NCI-H1092 (cell line): ENCODE data around the gene GALNT10.

Experiments used
- DNase-seq: peaks from one replicate; lab custom pipeline; 2025; lab: John Stamatoyannopoulos, UW

GALNT10 gene

GRCh38 chr5:154268073-154268472, 77.5 kb downstream of the GALNT10 start:
- no peak for DNase-seq

GRCh38 chr5:154269414-154269813, 78.9 kb downstream of the GALNT10 start:
- no peak for DNase-seq

GRCh38 chr5:154271466-154271865, 80.9 kb downstream of the GALNT10 start:
- no peak for DNase-seq

- no peak for DNase-seq
Observed at GRCh38 chr5:154271936-154272514, 81.5 kb downstream of the GALNT10 start.

GRCh38 chr5:154273028-154273617, 82.6 kb downstream of the GALNT10 start:
- DNase-seq = no peak

GRCh38 chr5:154273963-154274827, 83.7 kb downstream of the GALNT10 start:
- no peak for DNase-seq

GRCh38 chr5:154274828-154275185, 84.3 kb downstream of the GALNT10 start:
- DNase-seq = no peak

- no peak for DNase-seq
Observed at GRCh38 chr5:154275566-154275965, 85.0 kb downstream of the GALNT10 start.

GRCh38 chr5:154276261-154276972, 85.9 kb downstream of the GALNT10 start:
- DNase-seq = no peak

GRCh38 chr5:154276973-154277331, 86.4 kb downstream of the GALNT10 start:
- no peak for DNase-seq

GRCh38 chr5:154277499-154277898, 87.0 kb downstream of the GALNT10 start:
- DNase-seq = no peak

- no peak for DNase-seq
Observed at GRCh38 chr5:154278186-154278585, 87.7 kb downstream of the GALNT10 start.

- no peak for DNase-seq
Observed at GRCh38 chr5:154278908-154279307, 88.4 kb downstream of the GALNT10 start.

- DNase-seq = no peak
Observed at GRCh38 chr5:154284433-154284832, 93.9 kb downstream of the GALNT10 start.

GRCh38 chr5:154285661-154286408, 95.3 kb downstream of the GALNT10 start:
- no peak for DNase-seq

- DNase-seq = no peak
Observed at GRCh38 chr5:154286557-154286956, 96.0 kb downstream of the GALNT10 start.

GRCh38 chr5:154287136-154287535, 96.6 kb downstream of the GALNT10 start:
- no peak for DNase-seq

- no peak for DNase-seq
Observed at GRCh38 chr5:154288145-154288544, 97.6 kb downstream of the GALNT10 start.

- no peak for DNase-seq
Observed at GRCh38 chr5:154291917-154292316, 101.4 kb downstream of the GALNT10 start.

GRCh38 chr5:154293219-154293618, 102.7 kb downstream of the GALNT10 start:
- DNase-seq = no peak

- DNase-seq = no peak
Observed at GRCh38 chr5:154295551-154295950, 105.0 kb downstream of the GALNT10 start.
